ENCODE results near the gene PTPRN2. TPM values are rescaled to one million over a fixed set of nuclear protein-coding genes. Genes with fewer than 3 reads are reported as not detected.
A peak's percentile ranks its signal among the peaks of the same experiment; 100 is the strongest.

Gene PTPRN2
- total and polyA plus RNA-seq, 2 donors from 2014 or later = 4.8 to 6.2 TPM

DNA sequence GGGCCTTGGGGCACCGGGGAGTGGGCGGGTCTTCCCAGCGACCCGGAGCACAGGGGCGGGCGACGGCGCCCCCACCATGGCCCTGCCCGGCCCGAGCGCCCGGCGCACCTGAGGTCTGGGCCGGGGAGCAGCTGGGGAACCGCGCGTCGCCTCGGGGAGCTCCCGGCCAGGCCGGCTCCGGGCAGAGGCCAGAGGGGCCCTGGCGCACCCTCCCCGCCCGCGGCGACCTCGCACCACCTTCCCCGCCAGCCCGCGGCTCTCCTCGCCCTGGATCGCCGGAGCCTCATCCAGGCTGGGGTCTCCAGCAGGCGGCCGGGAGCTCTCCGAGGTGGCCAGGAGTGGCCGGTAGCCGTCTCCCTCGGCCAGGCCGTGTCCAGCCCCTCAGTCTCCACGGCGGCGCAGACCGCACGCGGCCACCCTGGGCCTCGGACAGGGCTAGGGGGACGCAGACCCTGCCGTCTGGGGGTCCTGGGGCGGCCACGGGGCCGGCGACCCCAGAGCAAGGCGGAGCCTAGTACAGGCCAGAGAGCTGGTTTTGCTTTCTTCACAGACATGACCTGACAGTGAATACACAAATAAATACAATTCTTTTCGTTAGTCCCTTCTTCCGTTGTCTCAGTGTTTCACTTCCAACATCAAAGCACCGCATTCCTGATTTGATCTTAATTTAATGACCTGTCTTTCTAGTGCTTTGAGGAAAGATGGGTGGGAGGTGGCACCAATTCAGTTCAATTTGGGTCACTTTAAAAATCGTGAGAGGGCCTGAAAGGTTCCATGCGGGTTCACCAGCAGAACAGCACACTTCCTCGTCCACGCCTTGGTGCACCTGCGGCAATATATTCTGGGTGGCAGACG lies 893.9 kb downstream of the PTPRN2 start:
- no peak overlapping the region for H3K27ac ChIP-seq (ENCODE audit: low read depth in 2 of 2, low read length in 2 of 2)
- intact Hi-C loops (cut with DNase I) = no loop called here
- H3K9me3 ChIP-seq (ENCODE audit: control insufficient read depth in 2 of 3, insufficient read depth in 1 of 3, low read length in 3 of 3) = no peaks in the 10 kb centered on the region
- no peak for TF ChIP-seq CTCF (IDR thresholded peaks at IDR 0.05; ENCODE audit: borderline replicate concordance, extremely low read depth, insufficient read depth)
- FAIRE-seq (no peak), DNase-seq (peak in 3 of 5 donors; percentile 42 to 70 (median 48))
- H3K4me3 ChIP-seq (ENCODE audit: low read length in 3 of 3) = no peak overlapping the region
- no peaks in the 10 kb centered on the region for H3K36me3 ChIP-seq (ENCODE audit: control insufficient read depth in 2 of 3, insufficient read depth in 3 of 3, low read length in 3 of 3)
- no peak overlapping the region for H3K9ac ChIP-seq (ENCODE audit: low read length in 3 of 3)
- peaks cover 22% of the 10 kb centered on the region for H3K27me3 ChIP-seq (ENCODE audit: control insufficient read depth, insufficient read depth, low read length)
- H3K4me1 ChIP-seq (ENCODE audit: control insufficient read depth in 2 of 3, insufficient read depth in 2 of 3, low read depth in 1 of 3, low read length in 3 of 3) = peaks cover 0 to 4% (median 0%) of the 10 kb centered on the region in 3 donors

DNA sequence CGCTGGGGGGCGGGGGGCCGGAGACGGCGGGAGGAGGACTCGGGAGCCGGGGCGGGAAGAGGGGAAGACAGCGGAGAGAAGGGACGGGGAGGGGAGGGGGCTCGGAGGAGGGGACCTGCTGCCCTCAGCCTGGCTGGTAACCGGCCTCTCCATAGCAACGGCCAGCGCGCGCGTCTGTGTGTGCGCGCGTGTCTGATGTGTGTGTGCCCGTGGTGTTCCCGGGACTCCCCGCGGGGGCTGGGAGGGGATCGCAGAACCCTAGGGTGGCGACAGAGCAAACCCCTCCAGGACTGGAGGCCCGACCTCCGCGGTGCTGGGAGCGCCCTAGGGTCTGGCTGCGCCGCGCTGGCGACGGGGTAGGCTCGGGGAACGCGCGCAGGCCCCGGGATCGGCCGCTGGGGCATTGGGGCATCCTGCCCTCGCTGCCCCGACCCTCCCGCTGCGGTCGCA lies 894.5 kb downstream of the PTPRN2 start:
- peak in 3 of 5 donors; percentile 3 to 64 (median 58) for DNase-seq
- intact Hi-C loops (cut with DNase I) = no loop called here
- no peak overlapping the region for H3K27ac ChIP-seq (ENCODE audit: low read depth in 2 of 2, low read length in 2 of 2)
- no peaks in the 10 kb centered on the region for H3K9me3 ChIP-seq (ENCODE audit: control insufficient read depth in 2 of 3, insufficient read depth in 1 of 3, low read length in 3 of 3)
- H3K27me3 ChIP-seq (ENCODE audit: control insufficient read depth, insufficient read depth, low read length) = peaks cover 26% of the 10 kb centered on the region
- no peak for FAIRE-seq
- H3K4me1 ChIP-seq (ENCODE audit: control insufficient read depth in 2 of 3, insufficient read depth in 2 of 3, low read depth in 1 of 3, low read length in 3 of 3) = peaks cover 0 to 4% (median 0%) of the 10 kb centered on the region in 3 donors
- TF ChIP-seq CTCF (IDR thresholded peaks at IDR 0.05; ENCODE audit: borderline replicate concordance, extremely low read depth, insufficient read depth) = no peak
- H3K4me3 ChIP-seq (ENCODE audit: low read length in 3 of 3) = no peak overlapping the region
- H3K9ac ChIP-seq (ENCODE audit: low read length in 3 of 3) = no peak overlapping the region
- H3K36me3 ChIP-seq (ENCODE audit: control insufficient read depth in 2 of 3, insufficient read depth in 3 of 3, low read length in 3 of 3) = no peaks in the 10 kb centered on the region

DNA sequence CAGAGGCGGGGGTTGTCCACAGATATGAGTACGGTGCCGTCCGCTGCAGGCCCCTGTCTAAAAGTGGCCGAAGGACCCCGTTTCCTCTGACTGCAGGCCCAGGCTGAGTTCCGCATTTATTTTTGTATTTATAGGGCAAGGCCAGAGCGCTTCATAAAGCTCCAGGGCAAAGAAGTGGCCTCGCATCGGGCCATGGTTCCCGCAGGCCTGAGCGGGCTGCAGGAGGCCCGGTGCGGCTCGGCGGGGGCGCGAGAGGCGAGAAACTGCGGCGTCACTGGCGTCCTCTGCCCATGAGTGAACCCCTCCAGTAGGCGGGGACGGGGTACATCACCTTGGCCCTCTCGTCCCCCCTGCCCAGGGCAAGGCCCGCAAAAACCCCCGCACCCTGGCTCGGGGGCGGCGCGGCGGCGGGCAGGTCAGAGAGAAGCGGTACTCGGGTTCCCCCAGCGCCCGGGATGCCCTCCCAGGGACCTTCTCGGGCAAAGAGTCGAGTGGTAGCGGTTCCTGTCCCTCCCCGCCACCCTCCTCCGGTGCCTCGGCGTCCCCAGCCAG lies 895.1 kb downstream of the PTPRN2 start:
- Histone ChIP-seq H3K27me3 (ENCODE audit: control insufficient read depth, insufficient read depth, low read length) (peaks cover 31% of the 10 kb centered on the region), H3K4me1 (ENCODE audit: control insufficient read depth in 2 of 3, insufficient read depth in 2 of 3, low read depth in 1 of 3, low read length in 3 of 3) (peaks cover 0 to 4% (median 0%) of the 10 kb centered on the region in 3 donors), H3K9me3 (ENCODE audit: control insufficient read depth in 2 of 3, insufficient read depth in 1 of 3, low read length in 3 of 3) (no peaks in the 10 kb centered on the region), H3K9ac (ENCODE audit: low read length in 3 of 3) (no peak overlapping the region), H3K36me3 (ENCODE audit: control insufficient read depth in 2 of 3, insufficient read depth in 3 of 3, low read length in 3 of 3) (no peaks in the 10 kb centered on the region), H3K27ac (ENCODE audit: low read depth in 2 of 2, low read length in 2 of 2) (no peak overlapping the region), H3K4me3 (ENCODE audit: low read length in 3 of 3) (no peak overlapping the region)
- no peak for TF ChIP-seq CTCF (IDR thresholded peaks at IDR 0.05; ENCODE audit: borderline replicate concordance, extremely low read depth, insufficient read depth)
- DNase-seq (peak in 1 of 5 donors; percentile 61), FAIRE-seq (no peak)
- intact Hi-C loops (cut with DNase I) = no loop called here

Data from kidney (tissue), 14 donors.